HG02623 (cell line): ENCODE results near the gene DNMT1.
"Not testable (repeated sequence)": the region's sequence is repeated elsewhere in the genome, so short reads cannot be mapped to it uniquely, and the experiment has no call there.

Experiments used
- ATAC-seq: cut with Tn5 transposase; IDR thresholded peaks from one replicate; pipeline ENCODE4 v1.9.1; 2021; ENCODE audit warnings: moderate library complexity; ENCODE audit not compliant: unreplicated experiment

Gene DNMT1

GRCh38 chr19:10194500-10195198, at the start of gene DNMT1:
DNMT1 (minus strand) TSS chr19:10194953; CDS start chr19:10194899, 54 bp downstream.
- ATAC-seq = peak; percentile 69

GRCh38 chr19:10243606-10244005, 48.9 kb upstream of the DNMT1 start:
- no peak for ATAC-seq

GRCh38 chr19:10241826-10242449, 47.2 kb upstream of the DNMT1 start:
- ATAC-seq = not testable (repeated sequence)

- no peak for ATAC-seq
Measured at GRCh38 chr19:10238172-10238783, 43.5 kb upstream of the DNMT1 start.

GRCh38 chr19:10237702-10238101, 42.9 kb upstream of the DNMT1 start:
- ATAC-seq = no peak

GRCh38 chr19:10235409-10235808, 40.7 kb upstream of the DNMT1 start:
- not testable (repeated sequence) for ATAC-seq

- ATAC-seq = no peak
Measured at GRCh38 chr19:10235003-10235402, 40.2 kb upstream of the DNMT1 start.

- no peak for ATAC-seq
Measured at GRCh38 chr19:10233946-10234345, 39.2 kb upstream of the DNMT1 start.

- ATAC-seq = no peak
Measured at GRCh38 chr19:10231612-10232228, 37.0 kb upstream of the DNMT1 start.

- ATAC-seq = peak; percentile 45
Measured at GRCh38 chr19:10230861-10231611, 36.3 kb upstream of the DNMT1 start, which contains the start of gene S1PR2. S1PR2 (minus strand) TSS chr19:10231331; CDS start chr19:10224905, 6,426 bp downstream.

- no peak for ATAC-seq
Measured at GRCh38 chr19:10230173-10230860, 35.6 kb upstream of the DNMT1 start.

GRCh38 chr19:10228920-10229319, 34.2 kb upstream of the DNMT1 start:
- ATAC-seq = no peak

GRCh38 chr19:10228393-10228792, 33.6 kb upstream of the DNMT1 start:
- ATAC-seq = no peak

- ATAC-seq = no peak
Measured at GRCh38 chr19:10227026-10227971, 32.5 kb upstream of the DNMT1 start.

GRCh38 chr19:10226376-10227025, 31.7 kb upstream of the DNMT1 start:
- ATAC-seq = no peak

- ATAC-seq = no peak
Measured at GRCh38 chr19:10226021-10226375, 31.2 kb upstream of the DNMT1 start.

GRCh38 chr19:10224337-10224736, 29.6 kb upstream of the DNMT1 start:
- no peak for ATAC-seq

GRCh38 chr19:10223488-10224213, 28.9 kb upstream of the DNMT1 start:
- ATAC-seq = no peak
